DMS 273 (cell line): ENCODE data around the gene GSAP.
A peak's percentile ranks its signal among the peaks of the same experiment; 100 is the strongest.

ENCODE experiments used
- DNase-seq: peaks from one replicate; lab custom pipeline; 2025; ENCODE audit not compliant: unreplicated experiment; lab: John Stamatoyannopoulos, UW

The GSAP gene

GRCh38 chr7:77329466-77330168, 86.5 kb downstream of the GSAP start:
- DNase-seq, result no peak

- no peak for DNase-seq
These were observed 87.5 kb downstream of the GSAP start for GRCh38 chr7:77328669-77329068.

DNA sequence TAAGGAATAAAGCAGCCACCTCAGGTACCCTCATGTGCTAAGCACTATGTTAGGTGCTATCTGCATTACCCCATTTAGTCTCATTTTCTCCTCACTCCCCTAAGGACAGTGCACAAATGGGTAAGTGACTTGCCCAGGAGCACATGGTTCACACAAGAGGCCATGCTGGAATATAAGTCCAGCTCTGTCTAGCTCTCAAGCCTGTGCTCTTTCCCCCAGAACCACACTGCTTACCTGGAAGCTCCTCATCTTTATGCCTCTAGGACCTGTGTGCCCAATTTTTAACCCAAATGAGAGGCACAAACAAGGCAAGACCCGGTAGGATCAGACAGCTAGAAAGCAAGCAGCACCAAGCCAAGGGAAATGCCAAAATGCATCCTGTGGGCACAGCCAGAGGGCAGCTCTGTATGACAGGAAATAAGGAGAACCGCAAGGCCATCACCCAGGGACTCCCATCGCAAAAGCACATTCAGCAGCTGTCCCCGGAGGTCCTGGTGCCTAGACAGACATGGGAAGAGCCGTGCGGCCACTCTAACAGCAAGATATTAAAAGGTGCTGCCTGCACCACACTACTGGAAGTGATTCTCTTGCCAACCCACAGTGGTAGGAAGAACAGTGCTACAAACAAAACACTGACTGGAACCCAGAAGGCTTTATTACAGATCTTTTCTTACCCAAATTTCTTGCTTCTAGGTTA, 88.1 kb downstream of the GSAP start:
- no peak for DNase-seq

GRCh38 chr7:77327067-77327931, 88.8 kb downstream of the GSAP start:
- DNase-seq, result no peak

GRCh38 chr7:77326131-77326530, 90.0 kb downstream of the GSAP start:
- no peak for DNase-seq

- DNase-seq, result no peak
These were observed 94.8 kb downstream of the GSAP start for GRCh38 chr7:77321300-77321699.

DNA sequence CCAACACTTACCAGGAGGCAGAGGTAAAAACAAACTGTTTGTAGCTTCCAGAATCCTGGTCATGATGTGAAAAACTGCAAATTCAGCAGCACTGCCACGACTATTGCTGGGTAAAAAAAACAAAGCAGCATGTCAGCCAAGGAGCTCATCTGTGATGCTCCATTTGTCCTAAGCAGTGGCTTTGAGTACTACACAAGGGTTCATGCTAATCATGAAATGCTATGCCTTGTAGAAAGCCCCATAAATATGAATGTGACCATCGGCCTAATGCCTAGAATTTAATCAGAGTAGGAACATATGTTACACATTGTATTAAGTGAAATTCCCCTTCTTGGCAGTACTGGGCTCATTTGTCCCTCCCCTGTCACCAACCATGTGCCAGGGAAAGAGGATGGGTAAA, 95.4 kb downstream of the GSAP start:
- DNase-seq, result peak; percentile 52

DNA sequence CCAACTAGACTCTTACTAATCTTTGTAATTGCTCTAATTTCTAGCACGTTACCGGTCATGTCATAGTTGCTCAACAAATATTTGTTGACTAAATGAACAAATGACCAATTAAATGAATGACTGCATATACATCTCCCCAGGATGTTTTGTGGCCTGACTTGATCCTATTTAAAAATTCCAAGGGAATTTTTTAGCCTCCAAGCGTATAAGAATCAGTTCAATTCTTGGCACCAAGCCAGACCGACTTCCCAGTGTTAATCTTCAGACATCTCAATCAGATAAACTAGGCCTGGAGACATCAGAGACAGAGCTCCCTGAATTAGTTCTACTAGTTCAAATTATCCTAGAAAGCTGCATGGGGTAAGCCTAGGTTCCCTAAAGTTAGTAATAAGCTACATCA, 96.0 kb downstream of the GSAP start:
- peak; percentile 35 for DNase-seq

- DNase-seq, result no peak
These were observed 98.1 kb downstream of the GSAP start for GRCh38 chr7:77318019-77318418.

GRCh38 chr7:77316219-77316978, 99.8 kb downstream of the GSAP start:
- no peak for DNase-seq

- no peak for DNase-seq
These were observed 101.0 kb downstream of the GSAP start for GRCh38 chr7:77315182-77315591.

DNA sequence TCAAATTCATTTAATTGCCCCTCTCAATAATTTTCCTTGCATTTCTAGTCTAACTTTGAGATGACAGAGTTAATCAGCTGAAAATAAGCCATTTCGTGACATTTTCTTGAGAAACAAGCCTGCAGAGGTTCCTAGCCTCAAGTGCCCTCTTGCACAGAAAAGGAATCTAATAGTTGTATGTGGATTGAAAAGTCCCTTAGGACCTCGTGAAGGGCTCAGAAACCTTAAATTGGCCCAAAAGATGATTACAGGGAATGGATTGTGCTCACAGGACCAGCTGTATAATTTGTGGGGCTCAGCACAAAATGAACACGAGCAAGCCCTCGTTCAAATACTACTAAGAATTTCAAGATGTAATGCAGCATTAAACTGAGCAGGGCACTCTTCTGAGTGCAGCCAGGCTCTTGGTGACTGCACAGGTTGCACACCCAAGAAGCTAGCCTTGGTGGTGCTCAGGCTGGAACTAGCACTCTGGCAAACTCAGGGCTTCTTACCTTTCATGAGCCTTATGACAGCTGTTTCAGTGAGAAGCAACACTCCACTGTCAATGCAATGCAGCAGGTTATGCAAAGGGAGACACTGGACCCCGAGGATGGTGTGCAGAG, 102.2 kb downstream of the GSAP start:
- DNase-seq, result no peak

DNA sequence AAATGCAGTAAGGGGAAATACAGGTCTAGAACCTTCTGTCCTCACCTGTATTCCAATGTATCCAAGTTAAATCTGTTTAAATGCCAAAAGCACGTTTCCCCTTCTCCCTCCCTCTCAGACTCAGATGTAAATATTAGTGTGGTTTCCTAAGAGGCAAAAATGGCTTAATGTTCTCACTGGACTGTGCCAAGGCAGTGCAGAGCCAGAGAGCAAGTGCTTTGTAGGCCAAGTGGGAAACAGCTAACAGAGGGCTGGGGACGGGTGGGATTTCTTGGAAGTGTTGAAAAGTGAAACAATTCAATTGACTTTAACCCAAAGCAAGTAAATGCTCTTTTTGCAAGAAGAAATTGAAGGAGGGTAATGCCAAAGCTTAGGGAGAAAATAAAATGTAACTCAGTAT, 103.1 kb downstream of the GSAP start:
- DNase-seq, result no peak

- no peak for DNase-seq
These were observed 105.2 kb downstream of the GSAP start for GRCh38 chr7:77310982-77311381.

DNA sequence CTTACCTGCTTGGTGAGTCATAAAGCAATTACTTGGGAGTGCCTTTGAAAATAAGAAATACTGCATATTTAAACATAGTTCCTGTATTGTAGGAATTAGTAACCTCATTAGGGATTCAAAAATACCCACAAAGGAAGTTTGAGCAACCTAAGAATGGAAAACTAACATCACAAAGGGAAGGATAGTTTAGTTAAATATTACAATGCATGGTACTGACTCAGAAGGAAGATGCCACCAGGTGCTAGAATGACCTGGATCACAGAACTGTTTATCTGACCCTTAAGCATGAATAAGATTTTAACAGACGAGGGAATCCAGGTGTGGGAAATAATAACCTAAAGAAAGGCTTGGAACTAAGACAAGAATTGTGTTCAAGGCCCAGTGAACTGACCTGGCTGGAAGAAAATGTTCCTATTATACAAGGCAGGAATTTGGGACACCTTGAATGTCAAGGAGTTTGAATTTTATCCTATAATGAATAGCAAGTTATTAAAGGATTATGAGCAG, 106.4 kb downstream of the GSAP start:
- DNase-seq, result no peak

DNA sequence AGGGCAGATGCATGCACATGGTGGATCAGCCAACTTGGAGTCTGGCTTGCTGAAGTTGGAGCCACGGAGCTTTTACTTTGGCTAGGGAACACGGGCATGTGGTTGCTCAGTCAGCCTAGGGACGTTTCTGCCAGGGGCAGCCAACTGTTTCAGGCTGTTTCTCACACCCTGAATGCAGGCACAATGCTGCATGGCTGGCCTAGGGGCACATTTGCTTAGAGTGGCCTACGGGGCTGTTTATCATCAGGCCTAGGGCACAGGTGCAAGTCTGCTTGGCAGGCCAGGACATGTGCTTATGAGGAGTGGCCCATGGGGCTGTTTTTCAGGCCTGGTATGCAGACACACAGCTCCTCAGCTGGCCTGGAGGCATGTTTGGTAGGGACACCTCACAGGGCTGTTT, 107.4 kb downstream of the GSAP start:
- DNase-seq, result no peak

DNA sequence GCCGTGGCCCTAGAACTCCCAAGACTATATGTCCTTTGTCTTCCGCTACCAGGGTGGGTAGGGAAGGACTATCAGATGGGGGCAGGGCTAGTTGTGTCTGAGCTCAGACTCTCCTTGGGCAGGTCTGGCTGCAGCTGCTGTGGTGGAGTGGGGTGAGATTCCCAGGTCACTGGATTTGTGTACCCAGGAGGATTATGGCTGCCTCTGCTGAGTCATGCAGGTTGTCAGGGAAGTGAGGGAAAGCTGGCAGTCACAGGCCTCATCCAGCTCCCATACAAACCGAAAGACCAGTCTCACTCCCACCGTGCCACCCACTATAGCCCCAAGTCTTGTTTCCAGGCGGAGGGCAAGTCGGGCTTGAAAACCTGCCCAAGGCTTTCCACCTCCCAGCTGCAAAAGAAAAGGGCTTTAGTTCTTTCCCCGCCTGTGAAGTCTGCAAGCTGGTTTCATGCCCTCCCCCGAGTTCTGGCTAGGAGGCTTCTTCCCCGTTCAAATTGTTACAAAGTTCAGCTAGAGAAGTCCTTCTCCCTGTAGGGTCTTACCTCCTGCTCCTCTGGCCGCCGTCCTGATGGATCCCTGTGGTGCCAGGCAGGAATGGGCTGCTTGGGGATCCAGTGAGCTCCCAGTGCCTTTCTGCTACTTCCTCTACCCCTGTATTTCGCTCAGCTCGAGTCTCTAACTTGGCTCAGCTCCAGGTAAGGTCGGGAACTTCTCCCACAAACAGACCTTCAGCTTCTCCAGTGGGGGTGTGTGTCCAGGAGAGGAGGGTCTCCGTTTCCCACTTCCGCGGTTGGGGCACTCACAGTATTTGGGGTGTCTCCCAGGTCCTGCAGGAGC, 109.7 kb downstream of the GSAP start:
- no peak for DNase-seq

- DNase-seq, result no peak
These were observed 120.6 kb downstream of the GSAP start for GRCh38 chr7:77295549-77295948.

GRCh38 chr7:77293046-77293445, 123.1 kb downstream of the GSAP start:
- DNase-seq, result peak; percentile 14

DNA sequence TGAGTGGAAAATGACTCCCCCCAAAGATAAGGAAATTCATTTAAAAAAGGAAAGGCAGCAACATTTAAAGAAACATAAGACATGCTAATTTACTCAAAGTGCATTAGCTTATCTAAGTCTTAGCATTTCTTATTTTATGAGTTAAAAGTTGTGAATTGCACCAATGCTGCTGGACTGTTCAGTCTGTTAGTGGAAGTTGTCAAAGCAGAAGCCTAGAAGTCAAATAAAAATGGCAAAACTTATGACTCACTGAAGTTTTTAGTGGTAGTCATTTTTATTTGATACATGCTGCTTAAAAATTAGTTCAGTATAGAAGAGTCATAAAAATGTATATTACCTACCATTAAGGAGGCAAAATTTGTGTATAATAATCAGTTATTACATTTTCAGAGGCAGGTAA, 125.7 kb downstream of the GSAP start:
- DNase-seq, result no peak
